HG02973 (cell line): ENCODE data around the gene AKR7A2.

Source experiments
- ATAC-seq: cut with Tn5 transposase; IDR thresholded peaks from one replicate; pipeline ENCODE4 v1.9.1; 2021; ENCODE audit warnings: moderate library complexity; ENCODE audit not compliant: unreplicated experiment

AKR7A2 gene

GRCh38 chr1:19311931-19312781 is at the start of gene AKR7A2, which contains the start of gene SLC66A1:
AKR7A2 (minus strand) TSS chr1:19312144; CDS start chr1:19312124, 20 bp downstream.
SLC66A1 (plus strand) TSS chr1:19312326; CDS start chr1:19317678, 5,352 bp downstream.
- ATAC-seq: peak; percentile 70

- no peak for ATAC-seq
Observed at GRCh38 chr1:19360843-19361610, 49.1 kb upstream of the AKR7A2 start.

GRCh38 chr1:19360432-19360831 is 48.5 kb upstream of the AKR7A2 start:
- ATAC-seq: no peak

- no peak for ATAC-seq
Observed at GRCh38 chr1:19360016-19360415, 48.1 kb upstream of the AKR7A2 start.

GRCh38 chr1:19359357-19359756 is 47.4 kb upstream of the AKR7A2 start:
- ATAC-seq: no peak

GRCh38 chr1:19358710-19359109 is 46.8 kb upstream of the AKR7A2 start:
- ATAC-seq: no peak

- ATAC-seq: no peak
Observed at GRCh38 chr1:19357299-19357986, 45.5 kb upstream of the AKR7A2 start.

- ATAC-seq: no peak
Observed at GRCh38 chr1:19356266-19356665, 44.3 kb upstream of the AKR7A2 start.

- no peak for ATAC-seq
Observed at GRCh38 chr1:19354531-19354981, 42.6 kb upstream of the AKR7A2 start.

GRCh38 chr1:19353596-19353995 is 41.7 kb upstream of the AKR7A2 start:
- ATAC-seq: no peak

- ATAC-seq: no peak
Observed at GRCh38 chr1:19352839-19353238, 40.9 kb upstream of the AKR7A2 start.

GRCh38 chr1:19351873-19352272 is 39.9 kb upstream of the AKR7A2 start:
- no peak for ATAC-seq

GRCh38 chr1:19350566-19350965 is 38.6 kb upstream of the AKR7A2 start:
- no peak for ATAC-seq

- ATAC-seq: no peak
Observed at GRCh38 chr1:19349999-19350398, 38.1 kb upstream of the AKR7A2 start.

GRCh38 chr1:19348441-19349198 is 36.7 kb upstream of the AKR7A2 start:
- ATAC-seq: no peak

GRCh38 chr1:19347533-19348172 is 35.7 kb upstream of the AKR7A2 start:
- ATAC-seq: no peak

GRCh38 chr1:19346026-19346425 is 34.1 kb upstream of the AKR7A2 start:
- ATAC-seq: no peak

GRCh38 chr1:19345391-19345790 is 33.4 kb upstream of the AKR7A2 start:
- ATAC-seq: no peak

- no peak for ATAC-seq
Observed at GRCh38 chr1:19344831-19345230, 32.9 kb upstream of the AKR7A2 start.

- ATAC-seq: no peak
Observed at GRCh38 chr1:19344372-19344810, 32.4 kb upstream of the AKR7A2 start.
